COR-L47 (cell line): ENCODE data around the gene MMS22L.

ENCODE experiments used
- DNase-seq: peaks from one replicate; lab custom pipeline; 2025; lab: John Stamatoyannopoulos, UW

The MMS22L gene, protein sequence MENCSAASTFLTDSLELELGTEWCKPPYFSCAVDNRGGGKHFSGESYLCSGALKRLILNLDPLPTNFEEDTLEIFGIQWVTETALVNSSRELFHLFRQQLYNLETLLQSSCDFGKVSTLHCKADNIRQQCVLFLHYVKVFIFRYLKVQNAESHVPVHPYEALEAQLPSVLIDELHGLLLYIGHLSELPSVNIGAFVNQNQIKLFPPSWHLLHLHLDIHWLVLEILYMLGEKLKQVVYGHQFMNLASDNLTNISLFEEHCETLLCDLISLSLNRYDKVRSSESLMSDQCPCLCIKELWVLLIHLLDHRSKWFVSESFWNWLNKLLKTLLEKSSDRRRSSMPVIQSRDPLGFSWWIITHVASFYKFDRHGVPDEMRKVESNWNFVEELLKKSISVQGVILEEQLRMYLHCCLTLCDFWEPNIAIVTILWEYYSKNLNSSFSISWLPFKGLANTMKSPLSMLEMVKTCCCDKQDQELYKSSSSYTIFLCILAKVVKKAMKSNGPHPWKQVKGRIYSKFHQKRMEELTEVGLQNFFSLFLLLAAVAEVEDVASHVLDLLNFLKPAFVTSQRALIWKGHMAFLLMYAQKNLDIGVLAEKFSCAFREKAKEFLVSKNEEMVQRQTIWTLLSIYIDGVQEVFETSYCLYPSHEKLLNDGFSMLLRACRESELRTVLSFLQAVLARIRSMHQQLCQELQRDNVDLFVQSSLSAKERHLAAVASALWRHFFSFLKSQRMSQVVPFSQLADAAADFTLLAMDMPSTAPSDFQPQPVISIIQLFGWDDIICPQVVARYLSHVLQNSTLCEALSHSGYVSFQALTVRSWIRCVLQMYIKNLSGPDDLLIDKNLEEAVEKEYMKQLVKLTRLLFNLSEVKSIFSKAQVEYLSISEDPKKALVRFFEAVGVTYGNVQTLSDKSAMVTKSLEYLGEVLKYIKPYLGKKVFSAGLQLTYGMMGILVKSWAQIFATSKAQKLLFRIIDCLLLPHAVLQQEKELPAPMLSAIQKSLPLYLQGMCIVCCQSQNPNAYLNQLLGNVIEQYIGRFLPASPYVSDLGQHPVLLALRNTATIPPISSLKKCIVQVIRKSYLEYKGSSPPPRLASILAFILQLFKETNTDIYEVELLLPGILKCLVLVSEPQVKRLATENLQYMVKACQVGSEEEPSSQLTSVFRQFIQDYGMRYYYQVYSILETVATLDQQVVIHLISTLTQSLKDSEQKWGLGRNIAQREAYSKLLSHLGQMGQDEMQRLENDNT

DNA sequence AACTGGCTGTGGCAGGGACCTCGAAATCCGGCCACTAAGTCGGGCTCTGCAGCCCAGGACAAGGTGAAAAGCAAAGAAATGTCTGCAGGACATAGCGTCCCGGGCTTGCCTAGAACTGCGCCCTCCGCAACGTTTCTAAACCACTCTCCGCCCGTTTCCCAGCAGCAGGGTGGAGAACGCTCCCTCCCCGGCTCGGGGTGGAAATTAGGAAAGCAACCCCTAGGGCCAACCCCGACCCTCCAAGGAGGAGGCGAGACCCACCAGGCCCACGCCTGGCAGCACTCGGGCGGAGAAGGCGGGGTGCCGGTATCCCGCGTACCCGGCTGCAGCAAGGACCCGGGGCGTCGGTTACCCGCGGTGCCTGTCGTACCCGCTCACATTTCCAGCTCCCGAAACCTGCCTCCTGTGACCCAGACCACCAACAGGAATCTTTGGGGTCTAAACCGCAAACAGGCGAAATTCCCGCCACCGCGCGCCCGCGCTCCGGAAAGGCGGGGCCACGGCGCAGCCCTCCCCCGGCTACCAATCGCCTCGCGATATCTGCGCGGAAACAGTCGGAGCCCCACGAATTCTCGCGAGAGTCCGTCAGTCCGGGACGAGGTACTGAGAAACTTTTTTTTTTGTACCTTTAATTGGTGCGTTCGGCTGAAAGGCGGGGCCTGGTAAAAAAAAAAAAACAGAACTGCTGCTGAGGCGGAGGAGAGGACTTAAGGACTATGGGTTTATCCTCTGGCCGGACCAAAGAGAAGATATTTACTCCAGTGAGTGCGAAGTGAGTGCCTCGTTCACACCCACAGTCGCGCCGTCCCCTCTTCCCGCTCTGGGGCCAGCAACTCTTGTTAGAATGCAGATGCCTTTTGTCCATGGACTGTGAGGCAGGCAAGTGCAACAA, at the start of gene MMS22L:
TSS of gene MMS22L (minus strand) at position 491 of the 892 bp plus-strand sequence. CDS start 739 bp downstream, outside the sequence.
- peak; percentile 95 for DNase-seq

DNA sequence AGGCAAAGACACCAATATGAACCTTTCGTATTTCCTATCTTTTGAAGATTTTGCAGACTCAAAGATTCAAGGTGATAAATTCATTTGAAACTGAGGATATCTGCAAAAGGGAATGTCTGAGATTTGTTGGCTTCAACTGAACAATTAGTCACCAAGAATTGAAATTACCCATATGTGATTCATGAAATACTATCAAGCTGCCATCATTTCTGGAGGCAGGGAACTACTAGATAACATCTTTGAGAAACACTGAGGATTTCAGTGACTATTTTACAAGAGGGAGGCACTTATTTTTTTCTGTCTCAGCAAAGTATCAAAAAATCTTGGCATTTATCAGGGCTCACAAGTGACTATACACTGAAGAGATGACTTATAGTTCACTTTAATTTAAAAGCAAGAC, 39.8 kb upstream of the MMS22L start:
- no peak for DNase-seq

GRCh38 chr6:97322226-97322625, 39.2 kb upstream of the MMS22L start:
- no peak for DNase-seq

DNA sequence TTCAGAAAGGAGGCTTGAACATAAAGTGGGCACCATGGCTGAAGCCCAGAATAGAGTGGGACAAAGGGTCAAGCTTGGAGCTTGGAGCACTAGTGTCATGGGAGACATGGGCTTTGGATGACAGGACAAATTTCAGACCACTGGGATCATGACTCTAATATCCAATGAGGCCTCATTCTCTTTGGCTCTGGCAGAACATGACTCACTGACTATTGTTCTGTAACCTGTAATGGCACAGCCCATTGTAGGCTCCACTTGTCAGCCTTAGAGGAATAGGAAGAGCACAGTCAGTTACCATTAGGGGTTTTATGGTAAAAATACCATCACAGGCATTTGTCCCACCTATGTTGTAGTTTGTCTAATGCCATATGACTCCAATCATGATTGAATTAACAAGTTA, 34.0 kb upstream of the MMS22L start:
- no peak for DNase-seq

GRCh38 chr6:97312241-97312640, 29.2 kb upstream of the MMS22L start:
- no peak for DNase-seq

DNA sequence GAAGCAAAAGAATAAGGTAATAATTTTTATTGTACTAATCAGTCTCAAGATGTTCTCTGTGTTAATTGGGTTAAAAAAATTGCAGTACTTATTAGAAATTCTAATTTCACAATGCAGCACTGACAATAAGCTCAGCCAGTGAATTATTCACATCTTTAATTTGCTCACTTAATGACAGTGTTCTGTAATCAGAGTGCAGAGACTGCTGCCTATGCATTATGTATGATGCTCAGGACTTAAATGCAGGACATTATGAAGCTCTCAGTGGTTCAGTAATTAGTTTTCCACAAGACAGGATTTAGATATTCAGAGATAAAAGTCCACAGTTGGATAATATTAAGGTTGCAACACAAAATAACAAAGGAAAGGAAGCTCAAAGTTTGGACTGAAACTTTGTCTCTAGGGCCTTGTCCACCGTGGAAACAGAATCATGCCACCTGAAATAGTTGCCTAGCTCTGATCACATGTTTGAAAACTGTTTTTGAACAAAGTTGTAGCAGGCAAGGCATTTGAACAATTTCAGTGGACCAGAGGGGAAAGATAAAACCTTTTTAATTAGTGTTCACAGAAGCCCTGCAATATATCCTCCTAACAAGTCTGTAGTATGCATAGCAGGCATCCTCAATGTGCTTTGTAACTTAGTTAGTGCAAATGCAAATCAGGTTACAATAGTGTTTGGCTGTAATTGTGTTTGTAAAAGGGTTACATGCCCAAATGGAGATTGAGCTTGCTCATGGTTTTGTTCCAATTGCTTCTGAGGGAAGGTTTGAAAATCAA, 23.7 kb upstream of the MMS22L start:
- no peak for DNase-seq

DNA sequence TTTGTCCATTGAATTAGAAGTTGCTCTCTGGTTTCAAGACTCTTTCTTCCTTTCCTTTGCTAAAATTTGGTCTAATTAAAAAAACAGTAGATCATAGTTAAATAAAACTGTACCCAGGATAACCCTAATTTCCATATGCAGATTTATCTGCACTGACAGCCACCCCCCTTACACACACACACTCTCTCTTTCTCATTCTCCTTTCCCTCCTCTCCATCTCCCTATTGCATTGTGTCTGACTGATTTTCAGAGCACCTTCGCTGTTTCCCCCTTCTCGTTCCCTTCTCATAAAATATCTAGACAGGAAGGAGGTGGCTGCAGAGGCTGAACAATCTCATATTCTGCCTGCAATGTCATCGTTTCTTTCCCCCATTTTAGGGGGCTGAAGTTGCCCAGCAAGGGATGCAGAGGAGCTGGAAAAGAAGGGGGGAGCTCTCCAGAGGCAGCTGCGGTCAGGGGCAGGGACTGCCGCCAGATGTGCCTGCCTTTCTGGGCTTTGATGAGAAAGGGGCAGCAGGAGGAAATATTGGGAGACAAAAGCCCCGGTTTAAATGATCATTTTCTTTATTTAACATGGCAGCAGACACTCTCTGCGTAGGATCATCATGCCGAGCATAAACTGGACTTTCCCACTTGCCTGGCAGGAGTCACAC, 22.5 kb upstream of the MMS22L start:
- no peak for DNase-seq

- DNase-seq, result no peak
Measured at GRCh38 chr6:97304701-97305100, 21.7 kb upstream of the MMS22L start.

GRCh38 chr6:97294451-97294850, 11.4 kb upstream of the MMS22L start:
- no peak for DNase-seq

DNA sequence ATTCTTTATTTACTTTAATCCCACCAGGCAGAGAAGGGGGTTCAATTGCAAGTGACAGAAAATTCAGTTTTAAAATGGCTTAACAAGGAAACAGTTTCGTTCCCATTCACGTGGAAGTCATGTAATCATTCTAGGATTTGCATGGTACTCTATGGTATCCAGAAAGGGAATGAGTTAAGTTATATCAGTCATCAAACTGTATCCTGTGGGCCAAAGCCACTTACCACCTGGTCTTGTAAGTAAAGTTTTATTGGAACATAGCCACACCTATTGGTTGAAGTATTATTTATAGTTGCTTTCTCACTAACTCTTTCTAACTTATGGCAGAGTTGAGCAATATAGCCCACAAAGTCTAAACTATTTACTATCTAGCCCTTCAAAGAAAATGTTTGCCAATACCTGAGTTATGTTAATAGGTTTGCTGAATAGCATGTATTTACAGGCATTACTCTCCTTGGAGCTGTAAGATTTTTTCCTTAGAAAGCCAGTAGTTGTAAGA, 10.2 kb upstream of the MMS22L start:
- no peak for DNase-seq

- DNase-seq, result no peak
Measured at GRCh38 chr6:97292671-97293070, 9.7 kb upstream of the MMS22L start.

DNA sequence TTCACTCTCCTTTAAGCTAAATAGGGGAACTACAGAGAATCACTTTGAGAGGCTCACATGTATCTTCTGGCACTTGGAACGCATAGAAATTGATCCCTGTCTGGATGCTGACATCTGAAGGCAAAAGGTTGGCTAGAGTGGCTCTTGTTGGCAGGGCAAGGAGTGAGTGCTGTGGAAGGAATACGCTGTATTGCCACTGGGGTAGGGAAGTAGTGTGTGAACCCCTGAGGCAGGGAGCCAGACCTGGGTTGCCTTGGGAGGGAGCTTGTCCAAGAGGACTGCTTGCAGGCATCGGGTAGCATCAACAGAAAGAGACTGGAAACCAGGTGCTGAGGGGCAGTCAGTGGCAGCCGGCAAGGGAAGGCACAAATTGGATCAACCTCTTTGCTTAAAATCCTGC, 8.9 kb upstream of the MMS22L start:
- no peak for DNase-seq

GRCh38 chr6:97289332-97289731, 6.3 kb upstream of the MMS22L start:
- DNase-seq, result no peak

- no peak for DNase-seq
Measured at GRCh38 chr6:97288188-97288587, 5.2 kb upstream of the MMS22L start.

- DNase-seq, result no peak
Measured at GRCh38 chr6:97282238-97282725, 734 bp downstream of the MMS22L start.

DNA sequence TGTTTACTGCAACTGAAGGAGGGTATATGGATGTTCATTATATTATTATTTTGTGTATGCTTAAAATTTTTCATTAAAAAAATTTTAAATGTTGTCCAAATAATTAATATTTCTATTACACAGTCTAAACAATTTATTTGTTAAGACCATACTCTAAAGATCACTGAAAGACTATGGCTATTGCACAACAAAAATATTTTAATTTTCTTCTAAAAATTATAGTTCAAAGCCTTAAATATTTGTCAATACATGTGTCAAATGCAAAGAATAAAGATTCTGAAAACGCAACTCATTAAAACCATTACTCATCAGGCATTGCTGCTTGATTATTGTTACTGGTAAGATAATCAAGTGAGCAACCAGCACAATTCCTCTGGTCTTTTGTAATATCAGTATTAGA, 2.2 kb downstream of the MMS22L start:
- no peak for DNase-seq

DNA sequence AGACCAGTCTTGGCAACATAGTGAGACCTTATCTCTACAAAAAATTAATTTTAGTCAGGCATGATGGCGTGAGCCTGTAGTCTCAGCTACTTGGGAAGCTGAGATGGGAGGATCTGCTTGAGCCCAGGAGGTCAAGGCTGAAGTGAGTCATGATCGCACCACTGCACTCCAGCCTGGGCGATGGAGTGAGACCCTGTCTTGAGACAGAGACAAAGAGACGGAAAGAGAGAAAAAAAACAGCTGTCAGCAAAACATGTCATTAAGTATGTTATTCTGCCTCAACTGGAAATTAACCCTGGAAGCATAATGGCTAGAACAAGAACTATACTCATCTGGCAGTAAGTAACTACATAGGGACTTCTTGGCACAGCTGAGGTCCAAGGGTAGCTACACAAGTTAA, 7.2 kb downstream of the MMS22L start:
- DNase-seq, result no peak

DNA sequence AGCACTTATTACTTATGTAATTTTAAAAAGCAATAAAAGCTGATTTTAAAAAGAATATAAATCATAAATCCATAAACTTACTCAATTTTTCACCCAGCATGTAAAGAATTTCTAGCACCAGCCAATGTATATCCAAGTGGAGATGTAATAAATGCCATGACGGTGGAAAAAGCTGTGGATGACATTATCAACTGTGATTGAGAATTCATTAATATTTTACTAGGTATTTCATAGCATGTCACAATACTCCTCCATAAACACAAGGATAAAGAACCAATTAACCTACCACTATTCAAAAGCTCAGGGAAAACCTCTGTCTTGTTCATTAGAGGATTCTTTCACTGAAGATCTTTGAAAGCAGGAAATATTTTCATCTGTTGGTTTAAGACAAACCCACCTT, 13.2 kb downstream of the MMS22L start:
- DNase-seq, result no peak

DNA sequence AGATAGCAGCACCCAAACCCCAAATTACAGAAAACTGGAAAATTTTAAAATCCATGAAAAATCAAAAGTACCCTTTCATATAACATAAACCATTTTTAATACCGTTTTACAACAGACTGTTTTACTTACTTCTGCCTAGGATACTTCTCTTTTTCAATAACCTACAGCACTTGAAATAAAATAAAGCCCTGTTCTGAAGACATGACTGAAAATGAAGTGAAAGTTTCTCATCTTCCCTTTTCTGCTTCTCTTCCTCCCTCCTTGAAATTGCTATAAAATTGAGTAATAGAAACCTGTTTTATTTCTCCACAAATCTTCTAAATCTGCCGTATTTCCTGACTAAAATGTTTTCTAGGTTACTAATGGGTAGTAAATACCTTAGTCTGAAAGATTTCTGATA, 20.3 kb downstream of the MMS22L start:
- DNase-seq, result no peak

DNA sequence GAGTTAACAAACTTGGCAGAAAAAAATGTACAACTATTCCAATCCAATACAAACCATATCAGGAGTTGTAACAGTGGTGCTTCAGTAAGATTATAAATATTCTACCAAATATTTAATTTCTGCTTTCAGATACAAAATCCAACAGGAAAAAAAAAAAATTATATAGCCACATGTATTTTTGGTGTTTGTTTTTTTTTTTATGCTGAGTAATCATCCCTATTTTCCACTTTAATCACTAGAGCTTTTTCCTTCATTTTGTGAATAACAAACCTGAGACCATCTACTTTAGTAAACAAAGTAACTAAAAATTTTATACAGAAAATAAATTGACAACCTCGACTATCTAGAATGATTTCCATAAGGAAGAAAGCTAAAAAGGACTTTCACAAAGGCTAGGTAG, 36.2 kb downstream of the MMS22L start:
- DNase-seq, result no peak
